ENCODE data around the gene IL27RA. TPM values are rescaled to one million over a fixed set of nuclear protein-coding genes. Genes with fewer than 3 reads are reported as not detected.

The IL27RA gene
- total and polyA plus RNA-seq, 2 donors (not counting 1 experiment from before 2014, with no cell fraction given): 36.2 to 38.6 TPM

DNA sequence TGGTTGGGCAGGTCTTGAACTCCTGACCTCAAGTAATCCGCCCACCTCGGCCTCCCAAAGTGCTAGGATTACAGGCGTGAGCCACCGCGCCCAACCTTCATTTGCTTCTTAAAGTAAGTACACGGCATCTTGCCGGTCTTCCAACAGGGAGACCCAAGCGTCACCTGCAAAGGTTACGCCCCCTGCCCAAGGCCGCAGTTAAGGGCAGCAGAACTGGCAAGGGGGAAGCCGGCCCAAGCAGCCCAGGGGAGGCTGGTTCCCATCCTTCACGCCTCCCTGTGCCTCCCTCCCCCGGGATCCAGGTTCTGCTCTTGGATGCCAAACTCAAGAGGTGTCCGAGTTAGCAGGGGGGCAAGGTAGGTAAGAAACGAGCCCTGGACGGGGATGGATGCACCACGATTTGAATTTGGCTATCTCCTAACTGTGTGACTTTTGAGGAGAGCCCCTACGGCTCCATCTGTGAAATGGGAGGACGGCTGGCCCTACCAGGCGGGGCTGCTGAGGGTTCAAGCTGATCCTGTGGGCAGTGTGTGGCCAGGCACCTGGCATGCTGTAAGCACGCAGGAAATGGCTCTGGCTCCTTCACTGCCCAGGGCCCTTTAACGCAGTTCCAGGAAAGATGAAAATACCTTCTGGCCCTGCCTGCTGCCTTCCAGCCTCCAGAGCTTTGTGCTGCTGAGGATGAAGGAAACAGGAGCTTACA, 34.5 kb upstream of the IL27RA start:
- H3K9ac ChIP-seq (ENCODE audit: low read length): no peak overlapping the region
- intact Hi-C loops (cut with micrococcal nuclease): no loop called here
- no peak overlapping the region for H3K4me2 ChIP-seq (replicated peaks; ENCODE audit: low read depth, low read length, poor library complexity, severe bottlenecking)
- peaks cover 0 to 44% of the 10 kb centered on the region in 2 experiments for H3K36me3 ChIP-seq (replicated peaks in 1 of 2; ENCODE audit: control extremely low read depth in 1 of 2, control insufficient read depth in 1 of 2, extremely low read depth in 1 of 2, insufficient read depth in 2 of 2, low read length in 1 of 2)
- H3K9me3 Mint-ChIP-seq (ENCODE audit: insufficient read depth): no peaks in the 10 kb centered on the region
- H3K79me2 ChIP-seq (ENCODE audit: control insufficient read depth, insufficient read depth, low read length): peaks cover 96% of the 10 kb centered on the region
- POLR2A ChIA-PET: interaction anchor here (0.6 kb wide), 1 partner anchor 87 kb away, joined by 12 read pairs; no protein-coding TSS in a partner anchor
- no peak for ATAC-seq (ENCODE audit: low read depth)
- H3K9me3 ChIP-seq (ENCODE audit: control extremely low read depth in 1 of 3, control insufficient read depth in 2 of 3, insufficient read depth in 1 of 3, low read length in 2 of 3): peaks cover 0 to 6% (median 4%) of the 10 kb centered on the region in 3 donors
- H3K4me1 Mint-ChIP-seq: peaks cover 24% of the 10 kb centered on the region
- H3K4me3 Mint-ChIP-seq: no peak overlapping the region
- no peak for DNase-seq
- no peak for TF ChIP-seq EZH2 (IDR thresholded peaks at IDR 0.05; ENCODE audit: borderline replicate concordance, insufficient read depth, low read depth, low read length, poor library complexity, severe bottlenecking)
- TF ChIP-seq, protein P1, sequence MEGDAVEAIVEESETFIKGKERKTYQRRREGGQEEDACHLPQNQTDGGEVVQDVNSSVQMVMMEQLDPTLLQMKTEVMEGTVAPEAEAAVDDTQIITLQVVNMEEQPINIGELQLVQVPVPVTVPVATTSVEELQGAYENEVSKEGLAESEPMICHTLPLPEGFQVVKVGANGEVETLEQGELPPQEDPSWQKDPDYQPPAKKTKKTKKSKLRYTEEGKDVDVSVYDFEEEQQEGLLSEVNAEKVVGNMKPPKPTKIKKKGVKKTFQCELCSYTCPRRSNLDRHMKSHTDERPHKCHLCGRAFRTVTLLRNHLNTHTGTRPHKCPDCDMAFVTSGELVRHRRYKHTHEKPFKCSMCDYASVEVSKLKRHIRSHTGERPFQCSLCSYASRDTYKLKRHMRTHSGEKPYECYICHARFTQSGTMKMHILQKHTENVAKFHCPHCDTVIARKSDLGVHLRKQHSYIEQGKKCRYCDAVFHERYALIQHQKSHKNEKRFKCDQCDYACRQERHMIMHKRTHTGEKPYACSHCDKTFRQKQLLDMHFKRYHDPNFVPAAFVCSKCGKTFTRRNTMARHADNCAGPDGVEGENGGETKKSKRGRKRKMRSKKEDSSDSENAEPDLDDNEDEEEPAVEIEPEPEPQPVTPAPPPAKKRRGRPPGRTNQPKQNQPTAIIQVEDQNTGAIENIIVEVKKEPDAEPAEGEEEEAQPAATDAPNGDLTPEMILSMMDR (IDR thresholded peaks at IDR 0.05): no peak
- H3K27me3 ChIP-seq (replicated peaks in 1 of 4; ENCODE audit: control extremely low read depth in 1 of 4, control insufficient read depth in 3 of 4, insufficient read depth in 4 of 4, low read length in 3 of 4): no peaks in the 10 kb centered on the region
- no peak overlapping the region for H3K27ac ChIP-seq (ENCODE audit: low read length in 2 of 2)
- no peak overlapping the region for H3K4me3 ChIP-seq (ENCODE audit: control extremely low read depth in 1 of 5, extremely low read depth in 1 of 5, insufficient read depth in 1 of 5, low read depth in 2 of 5, low read length in 4 of 5)
- H3K27ac Mint-ChIP-seq: no peak overlapping the region
- CTCF ChIA-PET: no interaction called here
- H2AFZ ChIP-seq (ENCODE audit: insufficient read depth, low read depth, low read length, poor library complexity, severe bottlenecking): no peak overlapping the region
- no peaks in the 10 kb centered on the region for H3K27me3 Mint-ChIP-seq
- H3K4me1 ChIP-seq (ENCODE audit: control insufficient read depth in 2 of 2, insufficient read depth in 2 of 2, low read length in 2 of 2): peaks cover 20 to 22% of the 10 kb centered on the region in 2 donors
- peaks cover 18% of the 10 kb centered on the region for H4K20me1 ChIP-seq (ENCODE audit: control insufficient read depth, insufficient read depth, low read length, poor library complexity, severe bottlenecking)
- WGBS (ENCODE audit: insufficient coverage): 97% methylated on average over 22 of the region's 22 CpGs

DNA sequence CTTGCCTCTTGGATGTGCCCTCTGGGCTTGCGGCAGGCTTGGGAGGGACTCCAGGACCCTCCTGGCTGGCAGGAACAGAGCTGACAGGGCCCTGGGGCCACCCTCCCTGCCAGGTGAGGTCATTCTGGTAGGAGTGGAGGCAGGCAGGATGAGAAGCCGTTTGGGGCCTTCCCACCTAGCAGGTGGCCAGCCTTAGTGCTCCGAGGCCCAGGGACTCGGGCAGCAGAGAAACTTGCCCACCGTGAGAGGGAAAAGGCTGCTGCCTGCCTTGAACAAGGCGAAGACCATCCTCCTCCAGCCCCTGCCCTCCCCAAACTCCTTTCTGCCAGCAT, 34.0 kb upstream of the IL27RA start:
- H4K20me1 ChIP-seq (ENCODE audit: control insufficient read depth, insufficient read depth, low read length, poor library complexity, severe bottlenecking): peaks cover 14% of the 10 kb centered on the region
- DNase-seq: no peak
- intact Hi-C loops (cut with micrococcal nuclease): no loop called here
- TF ChIP-seq EZH2 (IDR thresholded peaks at IDR 0.05; ENCODE audit: borderline replicate concordance, insufficient read depth, low read depth, low read length, poor library complexity, severe bottlenecking): no peak
- TF ChIP-seq, protein P1 (IDR thresholded peaks at IDR 0.05): no peak
- peaks cover 0 to 6% (median 4%) of the 10 kb centered on the region in 3 donors for H3K9me3 ChIP-seq (ENCODE audit: control extremely low read depth in 1 of 3, control insufficient read depth in 2 of 3, insufficient read depth in 1 of 3, low read length in 2 of 3)
- Mint-ChIP-seq H3K9me3 (ENCODE audit: insufficient read depth) (no peaks in the 10 kb centered on the region), H3K4me1 (peaks cover 27% of the 10 kb centered on the region), H3K4me3 (no peak overlapping the region), H3K27me3 (no peaks in the 10 kb centered on the region), H3K27ac (no peak overlapping the region)
- H3K79me2 ChIP-seq (ENCODE audit: control insufficient read depth, insufficient read depth, low read length): peaks cover 93% of the 10 kb centered on the region
- no peak overlapping the region for H3K4me3 ChIP-seq (ENCODE audit: control extremely low read depth in 1 of 5, extremely low read depth in 1 of 5, insufficient read depth in 1 of 5, low read depth in 2 of 5, low read length in 4 of 5)
- ChIA-PET POLR2A (interaction anchor here (0.6 kb wide), 1 partner anchor 87 kb away, joined by 12 read pairs; no protein-coding TSS in a partner anchor), CTCF (interaction anchor here (1.3 kb wide), 1 partner anchor 10 kb away, joined by 4 read pairs; no protein-coding TSS in a partner anchor)
- no peaks in the 10 kb centered on the region for H3K27me3 ChIP-seq (replicated peaks in 1 of 4; ENCODE audit: control extremely low read depth in 1 of 4, control insufficient read depth in 3 of 4, insufficient read depth in 4 of 4, low read length in 3 of 4)
- WGBS (ENCODE audit: insufficient coverage): 95% methylated on average over 5 of the region's 6 CpGs
- peaks cover 0 to 39% of the 10 kb centered on the region in 2 experiments for H3K36me3 ChIP-seq (replicated peaks in 1 of 2; ENCODE audit: control extremely low read depth in 1 of 2, control insufficient read depth in 1 of 2, extremely low read depth in 1 of 2, insufficient read depth in 2 of 2, low read length in 1 of 2)
- no peak overlapping the region for H3K9ac ChIP-seq (ENCODE audit: low read length)
- H2AFZ ChIP-seq (ENCODE audit: insufficient read depth, low read depth, low read length, poor library complexity, severe bottlenecking): no peak overlapping the region
- peaks cover 25 to 27% of the 10 kb centered on the region in 2 donors for H3K4me1 ChIP-seq (ENCODE audit: control insufficient read depth in 2 of 2, insufficient read depth in 2 of 2, low read length in 2 of 2)
- no peak for ATAC-seq (ENCODE audit: low read depth)
- H3K4me2 ChIP-seq (replicated peaks; ENCODE audit: low read depth, low read length, poor library complexity, severe bottlenecking): no peak overlapping the region
- no peak overlapping the region for H3K27ac ChIP-seq (ENCODE audit: low read length in 2 of 2)
